ENCODE results near the gene TXNL1. TPM values are rescaled to one million over a fixed set of nuclear protein-coding genes. Genes with fewer than 3 reads are reported as not detected.

The TXNL1 gene
- total and polyA plus RNA-seq, 2 of the 8 experiments (the other 6 are each of a cell fraction or from before 2014, with no cell fraction given): 35.1 to 85.8 TPM

DNA sequence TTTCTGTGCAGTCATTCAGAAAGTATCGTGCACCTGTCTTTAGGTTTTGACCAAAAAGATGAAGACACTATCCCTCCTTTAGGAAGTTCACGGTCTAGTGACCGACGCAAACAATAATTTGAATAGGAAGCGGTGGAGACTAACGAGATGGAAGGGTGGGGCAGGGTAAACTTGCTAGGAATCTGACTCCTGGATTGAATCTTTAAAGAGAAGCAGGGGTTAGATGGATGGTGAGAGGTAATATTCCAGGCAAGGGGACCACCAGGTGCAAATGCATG, 651 bp upstream of the TXNL1 start:
- H2AFZ ChIP-seq (ENCODE audit: low read length): peak overlapping the region; percentile 72
- H2BK120ac ChIP-seq (replicated peaks; ENCODE audit: low read depth, low read length): no peak overlapping the region
- 84% methylated on average over 6 of the region's 6 CpGs; no CpG with 5 or more reads in 1 of the 2 experiments for WGBS, 2 experiments (ENCODE audit: extremely low coverage in 1 of 2, insufficient coverage in 1 of 2, insufficient read length in 1 of 2, insufficient replicate concordance in 2 of 2, low coverage in 1 of 2, low lambda C conversion rate in 2 of 2, missing lambda C conversion rate in 1 of 2)
- no peaks in the 10 kb centered on the region for H3K36me3 ChIP-seq (ENCODE audit: control insufficient read depth in 2 of 4, insufficient read depth in 4 of 4, low read length in 3 of 4)
- peaks cover 2% of the 10 kb centered on the region for H3K79me1 ChIP-seq (ENCODE audit: low read depth, low read length)
- ChIA-PET POLR2A (ENCODE audit: partially characterized antibody) (interaction anchor here (3.8 kb wide), 1 partner anchor 12 kb away, joined by 23 read pairs; the partner anchor contains the start of gene WDR7), CTCF (ENCODE audit: partially characterized antibody) (interaction anchor here (1.2 to 3.7 kb wide), 2 partner anchors 9 to 11 kb away, joined by 4 to 18 read pairs; partner anchors contain the start of gene WDR7)
- peaks cover 6% of the 10 kb centered on the region for H3K23me2 ChIP-seq (ENCODE audit: low read depth, low read length)
- H3K4me3 ChIP-seq (ENCODE audit: extremely low read depth in 1 of 4, insufficient read depth in 2 of 4, low read depth in 3 of 4, low read length in 4 of 4): peak overlapping the region; percentile 42 to 97 (median 74)
- no peak overlapping the region for H2BK12ac ChIP-seq (ENCODE audit: low read depth, low read length)
- peak overlapping the region; percentile 67 for H4K5ac ChIP-seq (ENCODE audit: insufficient read length, low read depth, low read length)
- no peaks in the 10 kb centered on the region; a peak in 1 of 7 replicates for H3K4me1 ChIP-seq (replicated peaks in 1 of 4; ENCODE audit: control insufficient read depth in 3 of 4, insufficient read depth in 4 of 4, low read length in 3 of 4)
- peak; percentile 38 for TF ChIP-seq TAF7 (optimal IDR thresholded peaks at IDR 0.05; ENCODE audit: borderline replicate concordance, low read depth, low read length)
- no peak for TF ChIP-seq BCL11A (IDR thresholded peaks at IDR 0.05; ENCODE audit: low read depth in 2 of 2, low read length in 2 of 2)
- TF ChIP-seq ZNF274 (IDR thresholded peaks at IDR 0.05; ENCODE audit: borderline replicate concordance, extremely low read depth, low read length): no peak
- peaks cover 3 to 10% of the 10 kb centered on the region in 2 experiments for H4K20me1 ChIP-seq (replicated peaks in 1 of 2; ENCODE audit: control insufficient read depth in 1 of 2, insufficient read depth in 2 of 2, low read length in 2 of 2)
- H2AK5ac ChIP-seq (ENCODE audit: low read depth, low read length): no peak overlapping the region
- no peak for DNase-seq (ENCODE audit: low read depth in 1 of 2, low spot score in 2 of 2)
- peak overlapping the region; percentile 85 to 94 for H3K4me2 ChIP-seq (ENCODE audit: insufficient read depth in 1 of 2, low read depth in 2 of 2, low read length in 2 of 2)
- H3K4ac ChIP-seq (replicated peaks; ENCODE audit: insufficient read length, low read depth, low read length): no peak overlapping the region
- 0 out of 7 replicates have a peak, but pooled peaks cover 0 to 2% (median 0%) of the 10 kb centered on the region in 4 experiments for H3K27me3 ChIP-seq (replicated peaks in 1 of 4; ENCODE audit: control insufficient read depth in 3 of 4, extremely low read depth in 1 of 4, insufficient read depth in 3 of 4, low read length in 3 of 4)
- peak overlapping the region; percentile 32 for H3K56ac ChIP-seq (replicated peaks; ENCODE audit: insufficient read length, low read depth, low read length)
- H3K14ac ChIP-seq (ENCODE audit: insufficient read length): no peak overlapping the region
- no peak overlapping the region for H4K91ac ChIP-seq (replicated peaks; ENCODE audit: insufficient read length, low read length)
- no peak for FAIRE-seq
- H3K18ac ChIP-seq (ENCODE audit: extremely low read depth, low read length): no peak overlapping the region
- no peaks in the 10 kb centered on the region for H3K9me3 ChIP-seq (ENCODE audit: insufficient read depth in 2 of 2, low read depth in 1 of 2, low read length in 1 of 2)
- H3K79me2 ChIP-seq (ENCODE audit: control insufficient read depth in 1 of 2, insufficient read depth in 2 of 2, low read length in 2 of 2): peaks cover 18 to 43% of the 10 kb centered on the region in 2 experiments
- H2BK15ac ChIP-seq (ENCODE audit: low read length): no peak overlapping the region
- no peak overlapping the region; the same call in 1 of the 2 replicates for H3K27ac ChIP-seq (ENCODE audit: low read depth, low read length)
- peak overlapping the region in 3 of 4 experiments; percentile 51 to 84 (median 62); a peak in 6 of 7 replicates for H3K9ac ChIP-seq (replicated peaks in 1 of 4; ENCODE audit: extremely low read depth in 1 of 4, low read depth in 3 of 4, low read length in 3 of 4)
- H3K23ac ChIP-seq (ENCODE audit: insufficient read length): no peak overlapping the region
- H2BK5ac ChIP-seq (ENCODE audit: low read depth, low read length): no peak overlapping the region
- no peak overlapping the region for H2BK20ac ChIP-seq (ENCODE audit: low read length)
- H4K8ac ChIP-seq (ENCODE audit: extremely low read depth, insufficient read depth, low read length): no peak overlapping the region

Measured in H1 (cell line).